HepG2 (cell line): ENCODE measurements around the gene WDR20. TPM values are rescaled to one million over a fixed set of nuclear protein-coding genes. Genes with fewer than 3 reads are reported as not detected.

ENCODE experiments used
- ATAC-seq: fragments of 200-7000 bp; cut with Tn5 transposase; 3 replicates; pipeline ENCODE4 v1.9.1; 2020; ENCODE audit warnings: mild to moderate bottlenecking, moderate library complexity
- BruUV-seq: library from RNA; stranded (reverse); fragments of 400-500 nt; replicated peaks from 2 replicates; lab custom pipeline; 2021; lab: Mats Ljungman, UMichigan
- CTCF ChIA-PET: fragments of 300-600 bp; formaldehyde crosslinking; extraction: SDS; loops from one replicate; lab custom pipeline; 2021; ENCODE audit warnings: low total read pairs, inconsistent platforms, low intra/inter-chr PET ratio; lab: Yijun Ruan, JAX
- POLR2A ChIA-PET: fragments of 350-600 bp; sonication (Branson Sonifier 250); formaldehyde crosslinking; loops from one replicate; lab custom pipeline; 2020; ENCODE audit warnings: antibody characterized with exemption, inconsistent platforms; lab: Yijun Ruan, JAX
- DNase-seq: peaks from one replicate; pipeline ENCODE4 v3.0.0-alpha.2; 2015; ENCODE audit warnings: low spot score
- FAIRE-seq: peaks from 3 replicates; lab custom pipeline; 2011; peaks lifted over from hg19 to GRCh38; lab: Jason Lieb, UNC
- H2AFZ ChIP-seq: one replicate; pipeline ENCODE4 v1.6.1; 2011; ENCODE audit warnings: low read length, inconsistent platforms
- H3K27ac ChIP-seq: fragments of 300-600 bp; 3 replicates; pipeline ENCODE4 v1.8.0; 2011; ENCODE audit warnings: mixed run types, mild to moderate bottlenecking, mixed read lengths, low read length, inconsistent platforms; ENCODE audit not compliant: insufficient read depth; ENCODE audit errors: extremely low read length
- H3K27me3 ChIP-seq, 2 experiments: fragments of 200-600 bp in 1 of 2; 2 replicates in 1 of 2; 3 replicates in 1 of 2; pipeline versions ENCODE4 v1.6.0 to v1.8.0; 2011; ENCODE audit warnings: low read length in 2 of 2, mild to moderate bottlenecking in 2 of 2, moderate library complexity in 2 of 2, inconsistent platforms in 1 of 2; ENCODE audit not compliant: insufficient read depth in 2 of 2, control insufficient read depth in 1 of 2
- H3K36me3 ChIP-seq, 2 experiments: fragments of 200-600 bp in 1 of 2; replicated peaks in 1 of 2; 2 replicates in 1 of 2; 3 replicates in 1 of 2; pipeline versions ENCODE4 v1.5.1 to v1.8.0; 2011; ENCODE audit warnings: low read length in 2 of 2, inconsistent platforms in 1 of 2; ENCODE audit not compliant: insufficient read depth in 2 of 2, control insufficient read depth in 1 of 2
- H3K4me1 ChIP-seq: 2 replicates; pipeline ENCODE4 v1.5.1; 2012; ENCODE audit warnings: low read length, inconsistent platforms; ENCODE audit not compliant: insufficient read depth
- H3K4me2 ChIP-seq: 2 replicates; pipeline ENCODE4 v1.6.0; 2011; ENCODE audit warnings: low read depth, low read length, inconsistent platforms
- H3K4me3 ChIP-seq, 3 experiments: fragments of 200-600 bp in 1 of 3; sonication (generic), shearing (Covaris generic) in 1 of 3; replicated peaks in 1 of 3; 2 replicates each; pipeline ENCODE4 v1.5.1; 2011 to 2016; ENCODE audit warnings: low read length in 3 of 3, inconsistent platforms in 2 of 3, low read depth in 2 of 3, mild to moderate bottlenecking in 2 of 3, control low read depth in 1 of 3, mixed read lengths in 1 of 3; ENCODE audit not compliant: insufficient read depth in 1 of 3
- H3K79me2 ChIP-seq: one replicate; pipeline ENCODE4 v1.6.1; 2011; ENCODE audit warnings: low read length, inconsistent platforms; ENCODE audit not compliant: insufficient read depth
- H3K9ac ChIP-seq: 2 replicates; pipeline ENCODE4 v1.6.0; 2011; ENCODE audit warnings: mild to moderate bottlenecking, low read depth, low read length, inconsistent platforms; ENCODE audit not compliant: insufficient read depth
- H3K9me3 ChIP-seq: 2 replicates; pipeline ENCODE4 v1.5.1; 2012; ENCODE audit warnings: mild to moderate bottlenecking, low read length
- H4K20me1 ChIP-seq: 2 replicates; pipeline ENCODE4 v1.6.0; 2011; ENCODE audit warnings: inconsistent platforms, mild to moderate bottlenecking, low read length, moderate library complexity; ENCODE audit not compliant: insufficient read depth
- AGO2 ChIP-seq: fragments of 200-400 bp; formaldehyde crosslinking; optimal IDR thresholded peaks from 2 replicates; pipeline ENCODE3; 2017; ENCODE audit warnings: mild to moderate bottlenecking, low read depth, low read length, moderate library complexity
- CC2D1A ChIP-seq: sonication (generic); formaldehyde crosslinking; IDR thresholded peaks from 2 replicates; pipeline ENCODE4 v1.8.1; 2023; ENCODE audit warnings: mild to moderate bottlenecking, missing genetic modification reagents
- CEBPB ChIP-seq: IDR thresholded peaks from 2 replicates; pipeline ENCODE4 v1.6.1; 2011; ENCODE audit warnings: low read depth, low read length, improper control_type of control experiment, borderline replicate concordance
- CTCF ChIP-seq: sonication (generic); formaldehyde crosslinking; IDR thresholded peaks from 2 replicates; pipeline ENCODE4 v1.5.0; 2020; ENCODE audit warnings: mild to moderate bottlenecking, missing genetic modification reagents, moderate library complexity
- FOXK1 ChIP-seq: sonication (generic); formaldehyde crosslinking; IDR thresholded peaks from 2 replicates; pipeline ENCODE4 v1.4.0; 2020; ENCODE audit warnings: low read depth, missing genetic modification reagents, borderline replicate concordance
- HDAC6 ChIP-seq: fragments of 200-600 bp; sonication (generic); IDR thresholded peaks from 2 replicates; pipeline ENCODE4 v1.7.0; 2017; ENCODE audit warnings: mild to moderate bottlenecking, antibody characterized with exemption, low read length, low read depth
- KLF16 ChIP-seq, 2 experiments: sonication (generic) in 1 of 2; formaldehyde crosslinking in 1 of 2; IDR thresholded peaks; 2 replicates each; pipeline versions ENCODE4 v1.6.1 to v1.8.0; 2016 to 2023; ENCODE audit warnings: missing genetic modification reagents in 2 of 2, missing compliant biosample characterization in 1 of 2
- NKX3-1 ChIP-seq: sonication (generic); formaldehyde crosslinking; IDR thresholded peaks from 2 replicates; pipeline ENCODE4 v1.5.0; 2020; ENCODE audit warnings: missing genetic modification reagents
- NONO ChIP-seq, 2 experiments: fragments of 450-650 bp in 1 of 2; sonication (generic) in 1 of 2; formaldehyde crosslinking in 1 of 2; IDR thresholded peaks in 1 of 2; conservative IDR thresholded peaks in 1 of 2; 2 replicates each; pipeline versions ENCODE4 v1.6.1 to v1.8.0; 2017 to 2022; ENCODE audit warnings: mild to moderate bottlenecking in 1 of 2, missing genetic modification reagents in 1 of 2, moderate library complexity in 1 of 2
- SIN3A ChIP-seq: IDR thresholded peaks from 2 replicates; pipeline ENCODE4 v1.6.1; 2011; ENCODE audit warnings: low read depth, mild to moderate bottlenecking, control low read depth, low read length, borderline replicate concordance
- SNAI1 ChIP-seq: sonication (generic); formaldehyde crosslinking; IDR thresholded peaks from 2 replicates; pipeline ENCODE4 v1.5.0; 2020; ENCODE audit warnings: mild to moderate bottlenecking, missing genetic modification reagents, borderline replicate concordance
- SRF ChIP-seq: IDR thresholded peaks from 2 replicates; pipeline ENCODE4 v1.6.1; 2011; ENCODE audit warnings: mild to moderate bottlenecking, low read depth, low read length, moderate library complexity
- TCF12 ChIP-seq, 2 experiments: fragments of 450-650 bp in 1 of 2; sonication (generic) in 1 of 2; formaldehyde crosslinking in 1 of 2; IDR thresholded peaks; 2 replicates each; pipeline versions ENCODE4 v1.6.1 to v1.8.0; 2017 to 2022; ENCODE audit warnings: antibody characterized with exemption in 1 of 2, mild to moderate bottlenecking in 1 of 2, missing genetic modification reagents in 1 of 2, moderate library complexity in 1 of 2
- ZNF33B ChIP-seq: sonication (generic); formaldehyde crosslinking; IDR thresholded peaks from 2 replicates; pipeline ENCODE4 v1.5.1; 2020; ENCODE audit warnings: mild to moderate bottlenecking, missing genetic modification reagents
- ZNF350 ChIP-seq: sonication (generic); formaldehyde crosslinking; IDR thresholded peaks from 2 replicates; pipeline ENCODE4 v1.4.0; 2020; ENCODE audit warnings: mild to moderate bottlenecking, low read depth, missing genetic modification reagents, borderline replicate concordance
- WGBS: methylation state at CpG from one replicate; pipeline ENCODE4 v1.1.6; 2017; ENCODE audit warnings: low lambda C conversion rate; 5-methylcytosine and 5-hydroxymethylcytosine counted together
- in situ Hi-C: cut with HindIII; loops from 2 replicates; pipeline ENCODE4 v1.10.0; 2017; ENCODE audit warnings: low pct_unique_long_range_greater_than_20kb; ENCODE audit not compliant: extremely low pct_ligation_motif_present
- intact Hi-C: fragments of 100-400 bp; cut with micrococcal nuclease; formaldehyde crosslinking; loops from one replicate; pipeline ENCODE4 v1.10.0; 2022; ENCODE audit not compliant: unreplicated experiment
- polyA plus RNA-seq, 8 experiments: library from polyadenylated mRNA; depleted of rRNA in 3 of 8; stranded (reverse) in 7 of 8; unstranded in 1 of 8; fragments of >200 nt; fragmentation: Illumina TruSeq in 4 of 8; extraction: Trizol in 4 of 8; gene quantifications; 2 replicates each; pipeline versions ENCODE4 v1.2.1 to v1.2.3, GENCODE V29; 2011 to 2016; ENCODE audit warnings: low read depth in 4 of 8, missing spikeins in 1 of 8, mixed read lengths in 1 of 8; ENCODE audit not compliant: insufficient read depth in 1 of 8
- total RNA-seq, 5 experiments: library from RNA; depleted of rRNA; stranded (reverse); fragments of >200 nt; fragmentation: Illumina TruSeq; extraction: Trizol; gene quantifications; 2 replicates each; pipeline ENCODE4 v1.2.3, GENCODE V29; 2016; ENCODE audit warnings: low read depth in 1 of 5

The WDR20 gene
- total and polyA plus RNA-seq, 2 of the 13 experiments (the other 11 are each of a cell fraction or from before 2014, with no cell fraction given) = 10.4 to 23.2 TPM

GRCh38 chr14:102213470-102213869 is 73.8 kb downstream of the WDR20 start:
- Histone ChIP-seq H3K27me3 (no peaks in the 10 kb centered on the region), H3K4me2 (no peak overlapping the region), H4K20me1 (no peaks in the 10 kb centered on the region), H3K4me1 (no peaks in the 10 kb centered on the region), H3K9ac (no peak overlapping the region), H3K36me3 (peaks cover 15 to 31% of the 10 kb centered on the region in 2 experiments), H3K79me2 (peaks cover 2% of the 10 kb centered on the region)
- TF ChIP-seq ZNF350 (CRISPR knock-in tag) = no peak
- no peak for TF ChIP-seq SNAI1 (CRISPR knock-in tag)
- no peak for TF ChIP-seq KLF16 (CRISPR knock-in tag; IDR thresholded peaks at IDR 0.05)
- TF ChIP-seq TCF12 (IDR thresholded peaks at IDR 0.05) = no peak
- no peak for TF ChIP-seq TCF12 (CRISPR knock-in tag; IDR thresholded peaks at IDR 0.05)
- no peak for TF ChIP-seq CC2D1A (CRISPR knock-in tag)
- TF ChIP-seq, all 625 proteins: peak for 0
- ATAC-seq (no peak), DNase-seq (no peak), FAIRE-seq (no peak)
- in situ Hi-C loops = no loop called here
- Histone ChIP-seq H2AFZ (no peak overlapping the region), H3K9me3 (no peaks in the 10 kb centered on the region), H3K27ac (no peak overlapping the region), H3K4me3 (no peak overlapping the region)
- intact Hi-C loops = no loop called here
- POLR2A ChIA-PET = no interaction called here
- CTCF ChIA-PET = no interaction called here
- WGBS = 74% methylated on average over 10 of the region's 10 CpGs
- BruUV-seq = no TSS peak

- no peaks in the 10 kb centered on the region for H4K20me1 ChIP-seq
- ChIA-PET POLR2A (no interaction called here), CTCF (interaction anchor here (1.2 kb wide), 1 partner anchor 100 kb away, joined by 3 read pairs; no protein-coding TSS in a partner anchor)
- H3K27me3 ChIP-seq = no peaks in the 10 kb centered on the region
- H3K36me3 ChIP-seq = peaks cover 10 to 25% of the 10 kb centered on the region in 2 experiments
- no peak overlapping the region for H3K4me3 ChIP-seq
- 95% methylated on average over 23 of the region's 25 CpGs for WGBS
- H3K9ac ChIP-seq = no peak overlapping the region
- intact Hi-C loops (no loop called here), in situ Hi-C loops (no loop called here)
- TF ChIP-seq NKX3-1 (CRISPR knock-in tag) (no peak), CTCF (CRISPR knock-in tag) (peak; percentile 31), SIN3A (no peak), FOXK1 (CRISPR knock-in tag) (no peak), ZNF33B (CRISPR knock-in tag) (no peak), HDAC6 (no peak), NONO (IDR thresholded peaks at IDR 0.05) (no peak), NONO (CRISPR knock-in tag; conservative IDR thresholded peaks at IDR 0.05) (no peak), CEBPB (no peak), AGO2 (peak; percentile 49), SRF (no peak)
- peak; percentile 18 for FAIRE-seq
- H2AFZ ChIP-seq = no peak overlapping the region
- H3K79me2 ChIP-seq = peaks cover 2% of the 10 kb centered on the region
- no peak for ATAC-seq
- H3K9me3 ChIP-seq = no peaks in the 10 kb centered on the region
- H3K4me2 ChIP-seq = no peak overlapping the region
- H3K4me1 ChIP-seq = no peaks in the 10 kb centered on the region
- DNase-seq = no peak
- no TSS peak for BruUV-seq
- H3K27ac ChIP-seq = no peak overlapping the region
Observed at GRCh38 chr14:102213984-102214658, 74.4 kb downstream of the WDR20 start.
